GM18517 (cell line): ENCODE data around the gene ZBTB20.

Source experiments
- ATAC-seq: cut with Tn5 transposase; IDR thresholded peaks from one replicate; pipeline ENCODE4 v1.9.1; 2021; ENCODE audit warnings: mild to moderate bottlenecking, moderate library complexity; ENCODE audit not compliant: unreplicated experiment

Gene ZBTB20

GRCh38 chr3:114646526-114646925 lies 500.6 kb downstream of the ZBTB20 start:
- no peak for ATAC-seq

GRCh38 chr3:114645392-114645791 lies 501.7 kb downstream of the ZBTB20 start:
- no peak for ATAC-seq

GRCh38 chr3:114644367-114644766 lies 502.7 kb downstream of the ZBTB20 start:
- ATAC-seq, result no peak

- no peak for ATAC-seq
Observed at GRCh38 chr3:114642951-114643741, 503.9 kb downstream of the ZBTB20 start.

- no peak for ATAC-seq
Observed at GRCh38 chr3:114640126-114640525, 507.0 kb downstream of the ZBTB20 start.

- ATAC-seq, result no peak
Observed at GRCh38 chr3:114639171-114639570, 507.9 kb downstream of the ZBTB20 start.

- no peak for ATAC-seq
Observed at GRCh38 chr3:114635878-114636277, 511.2 kb downstream of the ZBTB20 start.

GRCh38 chr3:114634635-114635034 lies 512.5 kb downstream of the ZBTB20 start:
- no peak for ATAC-seq

GRCh38 chr3:114632757-114633424 lies 514.2 kb downstream of the ZBTB20 start:
- ATAC-seq, result no peak

GRCh38 chr3:114627770-114628169 lies 519.3 kb downstream of the ZBTB20 start:
- ATAC-seq, result no peak

GRCh38 chr3:114626751-114627150 lies 520.3 kb downstream of the ZBTB20 start:
- no peak for ATAC-seq

GRCh38 chr3:114624571-114625181 lies 522.4 kb downstream of the ZBTB20 start:
- ATAC-seq, result no peak

- no peak for ATAC-seq
Observed at GRCh38 chr3:114624047-114624445, 523.0 kb downstream of the ZBTB20 start.

GRCh38 chr3:114623420-114624046 lies 523.6 kb downstream of the ZBTB20 start:
- no peak for ATAC-seq

GRCh38 chr3:114622001-114622400 lies 525.1 kb downstream of the ZBTB20 start:
- no peak for ATAC-seq

GRCh38 chr3:114619771-114620170 lies 527.3 kb downstream of the ZBTB20 start:
- ATAC-seq, result no peak

GRCh38 chr3:114615523-114616085 lies 531.5 kb downstream of the ZBTB20 start:
- no peak for ATAC-seq

GRCh38 chr3:114609973-114610630 lies 537.0 kb downstream of the ZBTB20 start:
- no peak for ATAC-seq

GRCh38 chr3:114608293-114608692 lies 538.8 kb downstream of the ZBTB20 start:
- ATAC-seq, result no peak

- no peak for ATAC-seq
Observed at GRCh38 chr3:114606336-114606735, 540.8 kb downstream of the ZBTB20 start.

- no peak for ATAC-seq
Observed at GRCh38 chr3:114600571-114600970, 546.5 kb downstream of the ZBTB20 start.
